ENCODE data around the gene IL17RA.
A peak's percentile ranks its signal among the peaks of the same experiment; 100 is the strongest.

Gene IL17RA

DNA sequence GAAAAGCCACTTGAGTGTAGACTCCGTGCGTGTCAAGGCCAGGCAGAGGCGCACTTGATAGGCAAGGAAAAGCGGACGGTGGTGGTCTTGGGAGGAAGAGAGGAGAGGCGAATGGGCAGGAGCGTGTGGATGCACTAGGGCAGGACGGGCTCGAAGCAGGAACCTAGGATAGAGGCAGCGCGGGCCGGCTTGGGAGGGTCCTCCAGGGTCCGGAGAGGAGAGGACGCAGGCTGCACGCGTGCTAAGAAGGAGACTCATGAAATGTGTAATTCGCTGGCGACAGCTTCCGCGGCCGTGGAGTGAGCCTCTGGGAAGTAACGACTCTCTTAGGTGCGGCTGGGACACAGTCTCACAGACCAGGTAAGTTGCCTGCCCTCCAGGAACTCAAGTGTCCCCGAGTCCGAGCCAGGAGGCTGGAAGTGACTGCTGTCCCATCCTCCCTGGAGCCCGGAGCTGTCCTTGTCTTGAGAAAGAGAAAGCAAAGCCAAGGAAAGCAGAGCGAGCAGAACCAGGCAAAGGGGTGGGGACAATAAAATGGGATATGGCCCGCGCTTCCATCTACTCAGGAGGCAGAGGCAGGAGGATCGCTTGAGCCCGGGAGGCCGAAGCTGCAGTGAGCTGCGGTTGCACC lies 874 bp upstream of the IL17RA start:
- no peak for DNase-seq

GRCh38 chr22:17085277-17086181 lies 729 bp downstream of the IL17RA start:
- DNase-seq: peak; percentile 49

DNA sequence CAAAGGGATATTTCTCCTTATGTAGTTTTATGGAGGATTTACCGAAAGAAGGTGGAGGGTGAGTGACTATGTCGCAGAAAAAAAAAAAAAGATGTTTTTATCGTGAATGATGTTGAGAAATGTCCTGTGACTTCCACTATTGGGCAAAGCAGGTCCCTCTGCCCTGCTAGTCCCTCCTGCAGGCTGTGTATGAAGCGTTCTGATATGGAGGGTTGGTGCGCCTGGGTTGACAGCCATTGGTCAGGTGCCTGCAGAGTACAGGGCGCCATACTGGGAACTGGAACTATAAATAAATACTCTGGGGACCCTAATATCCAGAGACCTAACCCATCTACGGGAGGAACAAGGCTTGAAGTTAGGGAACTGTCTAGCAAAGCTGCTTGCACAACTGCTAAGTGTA lies 1.5 kb downstream of the IL17RA start:
- DNase-seq: no peak

GRCh38 chr22:17086788-17087497 lies 2.1 kb downstream of the IL17RA start:
- no peak for DNase-seq

DNA sequence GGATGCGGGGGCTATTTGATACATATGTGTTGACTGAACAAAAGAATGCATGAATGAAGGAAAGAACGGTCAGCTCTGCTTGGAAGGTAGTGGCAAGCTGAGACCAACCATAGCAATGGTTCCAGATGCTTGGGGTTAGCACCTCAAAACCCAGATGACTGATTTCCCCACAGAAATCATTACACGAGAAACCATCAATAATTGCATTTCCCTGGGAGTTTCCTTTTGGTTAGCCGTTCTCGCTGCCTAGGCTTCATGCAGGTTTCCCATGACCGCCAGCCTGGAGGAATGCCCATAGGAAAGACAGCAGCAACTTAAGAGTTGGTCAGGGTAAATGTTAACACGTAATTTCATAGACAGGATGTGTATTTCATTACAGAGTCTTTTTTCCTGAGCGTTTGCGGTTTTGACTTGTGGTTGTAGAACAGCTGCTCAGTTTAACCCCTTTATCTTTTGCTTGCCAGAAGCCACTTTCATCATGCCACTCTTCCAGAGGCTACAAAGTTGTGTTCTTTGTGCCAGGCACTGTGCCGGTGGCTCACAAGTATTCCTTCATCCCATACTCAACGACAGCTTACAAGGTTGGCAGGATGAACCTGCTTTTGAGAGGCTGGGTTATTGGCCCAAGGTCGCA lies 2.8 kb downstream of the IL17RA start:
- DNase-seq: peak; percentile 36

GRCh38 chr22:17090550-17090949 lies 5.8 kb downstream of the IL17RA start:
- no peak for DNase-seq

- no peak for DNase-seq
Observed at GRCh38 chr22:17091851-17092250, 7.1 kb downstream of the IL17RA start.

DNA sequence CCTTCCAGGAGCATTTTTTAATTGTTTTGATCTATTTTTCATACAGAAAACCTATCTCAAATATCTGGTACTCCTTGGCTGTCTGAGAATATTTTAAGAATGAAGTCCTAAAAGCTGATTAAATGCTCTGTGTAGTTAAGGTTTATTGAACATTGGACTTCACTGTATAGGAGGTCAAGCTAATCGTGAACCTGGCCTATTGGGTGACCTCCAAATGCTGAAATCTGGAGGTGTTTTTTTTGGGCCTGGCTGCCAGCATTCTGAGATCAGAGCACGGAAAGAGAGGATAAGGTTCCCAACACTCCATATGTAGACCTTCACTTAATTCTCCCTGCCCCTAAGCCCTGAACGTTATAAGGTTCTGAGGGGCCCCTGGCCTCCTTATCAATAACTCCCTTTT lies 8.3 kb downstream of the IL17RA start:
- no peak for DNase-seq

- no peak for DNase-seq
Observed at GRCh38 chr22:17095538-17095937, 10.7 kb downstream of the IL17RA start.

DNA sequence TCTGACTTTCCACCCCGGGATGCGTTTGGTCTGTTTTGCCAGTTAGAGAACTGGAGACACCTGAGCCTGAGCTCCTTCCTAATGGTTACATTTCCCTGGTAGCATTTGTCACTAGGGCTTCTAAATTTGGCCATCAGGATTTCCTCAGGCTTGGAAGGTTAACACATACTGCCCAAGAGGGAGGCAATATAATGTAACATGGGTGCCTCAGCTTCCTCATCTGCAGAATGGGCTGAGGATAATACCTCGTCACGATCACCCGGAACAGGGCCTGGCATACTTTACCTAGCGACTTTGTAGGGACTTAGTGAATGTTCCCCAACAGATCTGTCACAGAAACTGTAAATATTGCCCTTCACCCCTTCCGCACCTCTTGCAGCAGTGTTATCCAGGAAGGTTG lies 11.3 kb downstream of the IL17RA start:
- DNase-seq: no peak

- DNase-seq: no peak
Observed at GRCh38 chr22:17097062-17097461, 12.3 kb downstream of the IL17RA start.

DNA sequence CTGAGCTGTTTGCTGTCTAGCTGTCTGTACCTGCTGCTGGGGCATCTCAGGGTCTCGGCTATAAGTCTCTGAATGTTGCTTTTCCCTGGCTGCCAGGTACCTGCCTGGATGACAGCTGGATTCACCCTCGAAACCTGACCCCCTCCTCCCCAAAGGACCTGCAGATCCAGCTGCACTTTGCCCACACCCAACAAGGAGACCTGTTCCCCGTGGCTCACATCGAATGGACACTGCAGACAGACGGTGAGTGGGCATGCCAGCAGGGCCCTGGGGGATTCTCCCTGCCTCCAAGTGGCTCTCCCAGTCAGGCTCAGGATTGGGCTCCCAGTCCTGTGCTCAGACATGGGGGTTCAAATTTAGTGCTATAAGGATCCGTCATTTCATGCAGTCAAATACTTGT lies 12.9 kb downstream of the IL17RA start:
- DNase-seq: no peak

DNA sequence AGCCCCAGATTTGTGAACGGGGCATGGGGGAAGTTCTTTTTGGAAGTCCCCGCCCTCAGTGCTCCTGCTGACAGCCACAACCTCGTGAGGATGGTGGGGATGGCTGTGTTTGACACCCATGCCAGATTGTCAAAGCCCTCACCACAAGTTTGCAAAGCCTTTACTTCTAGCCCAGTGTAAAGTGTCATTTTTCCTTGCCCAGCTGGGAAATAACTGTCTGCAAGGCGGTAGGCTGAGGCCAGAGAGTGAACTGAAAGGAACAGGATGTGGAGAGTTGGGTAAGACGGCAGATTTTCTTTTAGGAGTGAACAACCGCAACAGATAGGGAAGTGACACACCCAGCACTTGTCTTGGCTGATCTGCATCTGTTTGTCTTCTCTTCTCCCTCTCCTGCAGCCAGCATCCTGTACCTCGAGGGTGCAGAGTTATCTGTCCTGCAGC lies 13.6 kb downstream of the IL17RA start:
- DNase-seq: no peak

DNA sequence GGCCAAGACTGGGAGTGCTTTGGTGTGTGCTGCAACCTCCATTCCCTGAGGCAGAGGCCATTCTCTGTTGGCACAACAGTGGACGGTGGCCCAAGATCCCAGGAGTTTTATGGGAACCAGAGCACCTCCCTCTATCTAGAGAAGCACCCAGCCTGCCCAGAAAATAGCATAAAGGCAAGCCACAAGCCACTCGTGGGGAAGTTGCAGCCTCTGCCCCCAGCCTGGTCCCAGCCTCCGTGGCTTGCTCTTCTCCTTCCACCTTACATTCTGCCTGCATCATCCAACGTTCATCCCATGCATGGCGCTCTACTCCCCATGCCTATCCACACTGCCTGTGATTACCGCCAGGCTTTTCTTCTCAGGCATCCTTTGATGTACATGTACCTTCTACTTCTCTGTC lies 15.8 kb downstream of the IL17RA start:
- DNase-seq: no peak

GRCh38 chr22:17101475-17102296 lies 16.9 kb downstream of the IL17RA start:
- no peak for DNase-seq

GRCh38 chr22:17102297-17102667 lies 17.5 kb downstream of the IL17RA start:
- DNase-seq: no peak

- DNase-seq: no peak
Observed at GRCh38 chr22:17103351-17103750, 18.6 kb downstream of the IL17RA start.

DNA sequence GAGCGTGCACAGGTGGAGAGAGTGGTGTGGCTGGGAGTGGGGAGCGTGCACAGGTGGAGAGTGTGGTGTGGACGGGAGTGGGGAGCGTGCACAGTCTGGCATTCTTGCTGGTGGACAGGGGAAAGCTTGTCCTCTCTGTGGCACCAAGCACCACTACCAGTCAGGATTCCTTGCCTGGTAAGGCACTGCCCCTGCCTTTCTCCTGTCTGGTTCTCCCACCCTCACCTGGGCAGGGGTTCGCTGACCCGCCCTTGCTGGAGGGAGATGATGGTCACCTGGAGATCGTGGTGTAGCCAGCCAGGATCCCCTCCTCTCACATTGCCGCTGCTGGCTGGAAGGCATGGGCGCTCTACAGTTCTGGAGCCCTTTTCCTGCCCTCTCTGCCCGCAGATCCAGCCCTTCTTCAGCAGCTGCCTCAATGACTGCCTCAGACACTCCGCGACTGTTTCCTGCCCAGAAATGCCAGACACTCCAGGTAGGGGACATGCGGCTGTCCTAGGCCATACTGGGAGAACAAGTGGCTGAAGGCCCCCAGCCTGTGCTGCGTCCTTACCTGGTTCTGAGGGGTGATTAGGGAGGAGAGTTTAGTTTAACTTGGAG lies 19.6 kb downstream of the IL17RA start:
- no peak for DNase-seq

GRCh38 chr22:17105143-17106129 lies 20.6 kb downstream of the IL17RA start:
- DNase-seq: no peak

DNA sequence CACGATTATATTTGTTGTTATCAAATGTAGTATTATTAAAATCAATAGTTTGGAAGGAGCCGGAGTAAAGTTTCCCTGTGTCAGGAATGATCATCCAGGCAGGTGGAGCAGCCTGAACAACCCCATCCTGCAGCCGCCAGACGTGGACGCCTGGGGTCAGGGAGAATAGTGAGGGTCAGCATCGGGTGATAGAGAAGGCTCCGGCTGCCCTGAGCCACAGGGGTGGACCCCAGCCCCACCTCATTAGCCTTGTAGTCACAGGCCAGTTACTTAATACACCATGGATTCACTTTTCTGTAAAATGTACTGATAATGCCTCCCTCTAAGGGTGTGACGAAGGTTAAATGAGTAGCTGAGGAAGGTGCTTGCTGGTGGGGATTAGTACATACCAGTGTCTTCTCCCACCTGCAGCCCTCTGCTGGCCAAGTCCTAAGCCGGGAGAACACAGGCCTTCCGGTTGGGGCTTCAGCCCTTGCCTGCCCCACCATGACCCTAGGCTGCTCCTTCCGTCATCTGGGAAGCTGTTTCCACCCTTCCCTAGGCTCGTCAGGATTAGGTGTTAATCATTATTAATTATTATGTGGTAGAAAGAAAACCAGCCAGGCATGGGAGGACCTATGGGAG lies 21.5 kb downstream of the IL17RA start:
- DNase-seq: no peak

All from activated CD4-positive, CD25-positive, alpha-beta regulatory T cell treated with anti-CD3 and anti-CD28 coated beads, Interleukin-2, amount 50 U/mL, for 72 hours (primary cell).